ENCODE data around the gene JPT2.

- TF ChIP-seq CTCF (IDR thresholded peaks at IDR 0.05): no peak
- no peak for TF ChIP-seq POLR2A (IDR thresholded peaks at IDR 0.05; ENCODE audit: low read depth)
- no peak for TF ChIP-seq EP300 (IDR thresholded peaks at IDR 0.05)
These were observed 35.9 kb downstream of the JPT2 start for GRCh38 chr16:1713933-1714332.

All from esophagus muscularis mucosa (tissue), 4 donors.